Testis (tissue), 2 donors: ENCODE results near the gene FBF1.
"Not testable (repeated sequence)": the region's sequence is repeated elsewhere in the genome, so short reads cannot be mapped to it uniquely, and the experiment has no call there.

Source experiments
- CTCF ChIP-seq, 3 experiments: fragments of 450-650 bp in 2 of 3; fragments of 200-600 bp in 1 of 3; sonication (generic) in 1 of 3; IDR thresholded peaks; one replicate each; pipeline ENCODE4 v1.5.1; 2016 to 2019; ENCODE audit warnings: antibody characterized with exemption in 3 of 3, mild to moderate bottlenecking in 2 of 3, moderate library complexity in 1 of 3
- POLR2A ChIP-seq: fragments of 450-650 bp; IDR thresholded peaks from one replicate; pipeline ENCODE4 v1.6.1; 2017; ENCODE audit warnings: antibody characterized with exemption, mild to moderate bottlenecking, moderate library complexity

DNA sequence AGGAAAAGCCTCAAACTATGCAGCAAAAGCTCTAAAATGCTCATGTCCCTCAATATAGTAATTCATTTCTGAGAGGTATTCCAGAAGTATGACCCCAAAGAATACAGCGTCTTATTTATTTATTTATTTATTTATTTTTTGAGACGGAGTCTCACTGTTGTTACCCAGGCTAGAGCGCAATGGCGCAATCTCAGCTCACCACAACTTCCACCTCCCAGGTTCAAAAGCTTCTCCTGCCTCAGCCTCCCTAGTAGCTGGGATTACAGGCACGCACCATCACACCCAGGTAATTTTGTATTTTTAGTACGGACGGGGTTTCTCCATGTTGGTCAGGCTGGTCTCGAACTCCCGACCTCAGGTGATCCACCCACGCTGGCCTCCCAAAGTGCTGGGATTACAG, 28.2 kb upstream of the FBF1 start:
- not testable (repeated sequence) for TF ChIP-seq CTCF (IDR thresholded peaks at IDR 0.05); POLR2A
